ENCODE measurements around the gene ADCY9.
A peak's percentile ranks its signal among the peaks of the same experiment; 100 is the strongest.
"Not testable (repeated sequence)": the region's sequence is repeated elsewhere in the genome, so short reads cannot be mapped to it uniquely, and the experiment has no call there.

The ADCY9 gene

DNA sequence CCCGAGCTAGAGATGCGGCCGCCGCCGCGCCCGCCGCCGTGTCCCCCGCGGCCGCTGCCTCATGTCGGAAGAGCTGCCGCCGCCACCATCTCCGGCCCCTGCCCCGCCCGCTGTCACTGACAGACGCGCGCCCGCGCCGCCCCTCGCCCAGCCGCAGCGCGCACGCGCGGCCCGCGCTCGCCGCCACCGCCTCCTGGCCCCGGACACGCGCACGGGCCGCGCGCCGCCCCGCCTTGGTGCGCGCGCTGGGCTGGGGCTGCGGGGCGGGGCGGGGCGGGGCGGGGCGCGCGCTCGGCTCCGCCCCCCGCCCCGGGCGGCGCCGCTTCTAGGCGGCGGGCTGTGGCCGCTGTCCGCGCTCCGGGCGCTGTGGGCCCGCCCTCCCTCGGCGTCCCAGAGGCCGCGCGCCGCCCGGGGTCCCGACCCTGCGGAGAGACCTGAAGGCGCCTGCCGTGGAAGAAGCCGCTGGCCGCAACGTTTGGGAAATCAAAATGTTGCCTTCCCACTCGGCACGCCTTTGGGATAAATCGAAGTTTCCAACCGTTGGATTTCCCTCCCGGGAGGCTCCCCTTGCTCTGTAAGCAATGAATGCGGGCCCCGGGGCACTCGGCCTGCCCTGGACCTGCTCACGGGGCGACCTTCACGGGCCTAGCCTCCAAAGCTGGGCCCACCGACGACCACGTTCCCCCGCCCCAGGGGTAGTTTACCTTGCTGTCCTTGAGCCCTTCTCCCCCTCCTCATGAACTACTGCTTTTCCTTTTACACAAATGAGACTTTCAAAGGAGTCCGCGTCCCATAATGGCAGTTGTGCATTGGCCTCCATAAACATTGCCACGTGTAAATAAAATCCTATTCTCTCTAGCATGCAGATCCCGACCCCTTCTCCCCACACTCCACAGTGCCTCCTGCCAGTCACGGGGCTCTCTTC lies at the start of gene ADCY9:
ADCY9 (minus strand) TSS at position 118 of the 925 bp plus-strand sequence. CDS start 1,000 bp downstream, outside the sequence.
- peak within 1 kb of the TSS; percentile 60 for H3K4me3 ChIP-seq (ENCODE audit: low read depth, low read length)
- TF ChIP-seq, protein P1, sequence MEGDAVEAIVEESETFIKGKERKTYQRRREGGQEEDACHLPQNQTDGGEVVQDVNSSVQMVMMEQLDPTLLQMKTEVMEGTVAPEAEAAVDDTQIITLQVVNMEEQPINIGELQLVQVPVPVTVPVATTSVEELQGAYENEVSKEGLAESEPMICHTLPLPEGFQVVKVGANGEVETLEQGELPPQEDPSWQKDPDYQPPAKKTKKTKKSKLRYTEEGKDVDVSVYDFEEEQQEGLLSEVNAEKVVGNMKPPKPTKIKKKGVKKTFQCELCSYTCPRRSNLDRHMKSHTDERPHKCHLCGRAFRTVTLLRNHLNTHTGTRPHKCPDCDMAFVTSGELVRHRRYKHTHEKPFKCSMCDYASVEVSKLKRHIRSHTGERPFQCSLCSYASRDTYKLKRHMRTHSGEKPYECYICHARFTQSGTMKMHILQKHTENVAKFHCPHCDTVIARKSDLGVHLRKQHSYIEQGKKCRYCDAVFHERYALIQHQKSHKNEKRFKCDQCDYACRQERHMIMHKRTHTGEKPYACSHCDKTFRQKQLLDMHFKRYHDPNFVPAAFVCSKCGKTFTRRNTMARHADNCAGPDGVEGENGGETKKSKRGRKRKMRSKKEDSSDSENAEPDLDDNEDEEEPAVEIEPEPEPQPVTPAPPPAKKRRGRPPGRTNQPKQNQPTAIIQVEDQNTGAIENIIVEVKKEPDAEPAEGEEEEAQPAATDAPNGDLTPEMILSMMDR (IDR thresholded peaks at IDR 0.05; ENCODE audit: control insufficient read depth, extremely low read depth, insufficient read depth), result no peak
- DNase-seq (ENCODE audit: low read depth), result peak; percentile 25

DNA sequence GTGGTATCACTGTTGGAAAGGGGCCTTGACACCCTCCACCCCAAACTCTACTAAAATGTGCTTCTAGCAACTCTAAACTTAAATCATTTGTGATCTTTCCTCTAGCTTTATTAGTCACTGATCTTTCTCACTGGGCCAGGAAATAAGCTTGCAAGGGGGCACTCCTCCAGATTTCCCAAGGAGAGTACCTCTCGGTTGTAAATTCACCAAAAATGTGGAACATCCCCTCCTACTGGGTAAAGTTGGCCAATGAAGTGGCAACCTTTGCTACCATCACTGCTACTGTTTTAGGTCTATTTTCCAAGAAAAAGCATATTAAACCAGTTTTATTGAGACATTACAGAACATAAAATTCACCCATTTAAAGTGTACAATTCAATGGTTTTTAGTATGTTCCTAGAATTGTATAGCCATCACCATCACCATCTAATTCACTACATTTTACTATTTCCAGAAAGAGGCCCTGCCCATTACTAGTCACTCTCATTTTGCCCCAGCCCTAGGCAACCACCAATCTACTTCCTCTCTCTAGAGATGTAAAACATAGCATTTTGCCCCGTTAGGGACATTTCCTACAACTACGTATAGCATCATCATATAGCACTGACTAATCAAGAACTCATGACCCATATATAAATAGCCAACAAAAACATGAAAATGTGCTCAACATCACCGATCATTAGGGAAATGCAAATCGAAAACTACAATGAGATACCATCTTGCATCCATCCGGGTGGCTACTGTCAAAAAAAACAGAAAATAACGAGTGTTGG lies 44.6 kb upstream of the ADCY9 start:
- DNase-seq (ENCODE audit: low read depth), result no peak
- TF ChIP-seq, protein P1 (IDR thresholded peaks at IDR 0.05; ENCODE audit: control insufficient read depth, extremely low read depth, insufficient read depth), result no peak

DNA sequence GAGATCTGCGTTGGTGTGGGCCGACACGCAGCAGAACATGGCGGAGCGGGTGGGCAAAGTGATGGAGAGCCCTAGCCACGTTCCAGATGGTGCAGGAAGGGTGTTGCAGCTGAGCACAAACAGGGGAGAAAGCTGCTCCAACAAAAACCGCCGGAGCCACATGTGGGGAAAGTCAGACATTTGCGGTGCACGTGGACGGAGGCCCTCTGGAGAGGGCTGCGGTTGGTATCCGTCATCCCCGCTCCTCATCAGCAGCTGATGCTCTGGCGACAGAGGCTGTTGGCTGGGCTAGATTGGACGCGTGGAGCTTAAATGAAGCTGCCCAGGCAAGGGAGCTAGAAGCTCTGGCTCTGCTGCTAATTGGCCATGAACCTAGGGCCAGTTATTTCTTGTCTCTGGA lies 43.5 kb upstream of the ADCY9 start:
- no peak for DNase-seq (ENCODE audit: low read depth)
- TF ChIP-seq, protein P1 (IDR thresholded peaks at IDR 0.05; ENCODE audit: control insufficient read depth, extremely low read depth, insufficient read depth), result no peak
- no peak overlapping the region for H3K4me3 ChIP-seq (ENCODE audit: low read depth, low read length)

More for the DNA sequence above, 44.6 kb upstream of the ADCY9 start:
- no peak overlapping the region for H3K4me3 ChIP-seq (ENCODE audit: low read depth, low read length)

DNA sequence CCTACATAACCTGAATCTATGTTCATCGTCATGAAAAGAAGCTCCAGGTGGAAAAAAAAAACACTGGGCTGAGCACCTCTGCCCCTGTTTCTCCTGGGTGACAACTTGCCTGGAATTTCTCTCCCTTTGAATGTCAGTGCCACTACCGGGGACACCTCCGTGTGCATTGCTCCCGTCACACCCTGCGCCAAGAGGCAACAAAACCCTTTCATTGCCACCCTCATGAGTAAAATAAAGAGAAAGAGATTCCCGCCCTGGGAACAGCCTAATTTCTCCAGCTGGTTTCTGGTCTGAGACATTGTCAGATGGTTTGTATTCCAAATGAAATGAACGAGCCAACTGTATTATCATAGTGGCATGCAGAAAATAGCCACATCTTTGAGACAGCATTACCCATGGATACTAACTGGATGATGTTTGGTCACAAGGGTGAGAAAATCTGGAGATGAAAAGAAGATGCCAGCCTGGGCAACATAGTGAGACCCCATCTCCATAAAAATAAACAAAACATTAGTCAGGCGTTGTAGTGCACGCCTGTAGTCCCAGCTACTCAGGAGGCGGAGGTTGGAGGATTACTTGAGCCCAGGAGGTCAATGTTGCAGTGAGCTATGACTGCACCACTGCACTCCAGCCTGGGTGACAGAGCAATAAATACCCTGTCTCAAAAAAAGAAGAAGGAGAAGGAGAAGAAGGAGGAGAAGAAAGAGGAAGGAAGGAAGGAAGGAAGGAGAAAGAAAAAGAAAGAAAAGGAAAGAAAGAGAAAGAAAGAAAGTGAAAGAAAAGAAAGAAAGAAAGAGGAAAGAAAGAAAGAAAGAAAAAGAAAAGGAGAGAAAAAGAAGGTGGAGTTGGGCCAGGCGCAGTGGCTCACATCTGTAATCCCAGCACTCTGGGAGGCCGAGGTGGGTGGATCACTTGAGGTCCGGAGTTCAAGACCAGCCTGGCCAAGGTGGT lies 42.2 kb upstream of the ADCY9 start:
- TF ChIP-seq, protein P1 (IDR thresholded peaks at IDR 0.05; ENCODE audit: control insufficient read depth, extremely low read depth, insufficient read depth), result no peak
- H3K4me3 ChIP-seq (ENCODE audit: low read depth, low read length), result no peak overlapping the region
- no peak for DNase-seq (ENCODE audit: low read depth)

DNA sequence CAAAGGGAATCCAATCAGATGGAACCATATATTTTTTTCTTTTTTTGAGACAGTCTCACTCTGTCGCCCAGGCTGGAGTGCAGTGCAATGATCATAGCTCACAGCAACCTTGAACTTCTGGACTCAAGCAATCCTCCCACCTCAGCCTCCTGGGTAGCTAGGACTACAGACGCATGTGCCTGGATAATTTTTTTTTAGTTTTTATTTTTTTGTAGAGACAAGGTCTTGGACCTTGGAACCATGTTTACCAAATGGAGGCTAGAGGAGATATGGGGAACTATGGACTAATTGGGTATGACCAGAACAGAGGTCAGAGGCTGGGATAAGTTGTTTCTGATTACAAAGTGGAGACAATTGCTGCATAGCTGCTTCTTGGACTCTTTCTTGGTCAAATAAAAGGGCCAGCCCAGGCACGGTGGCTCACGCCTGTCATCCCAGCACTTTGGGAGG lies 41.2 kb upstream of the ADCY9 start:
- no peak overlapping the region for H3K4me3 ChIP-seq (ENCODE audit: low read depth, low read length)
- no peak for DNase-seq (ENCODE audit: low read depth)
- TF ChIP-seq, protein P1 (IDR thresholded peaks at IDR 0.05; ENCODE audit: control insufficient read depth, extremely low read depth, insufficient read depth), result no peak

DNA sequence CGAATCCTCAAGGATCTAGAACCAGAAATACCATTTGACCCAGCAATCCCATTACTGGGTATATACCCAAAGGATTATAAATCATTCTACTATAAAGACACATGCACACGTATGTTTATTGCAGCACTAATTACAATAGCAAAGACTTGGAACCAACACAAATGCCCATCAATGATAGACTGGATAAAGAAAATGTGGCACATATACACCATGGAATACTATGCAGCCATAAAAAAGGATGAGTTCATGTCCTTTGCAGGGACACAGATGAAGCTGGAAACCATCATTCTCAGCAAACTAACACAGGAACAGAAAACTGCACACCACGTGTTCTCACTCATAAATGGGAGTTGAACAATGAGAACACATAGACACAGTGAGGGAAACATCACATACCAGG lies 40.3 kb upstream of the ADCY9 start:
- H3K4me3 ChIP-seq (ENCODE audit: low read depth, low read length); DNase-seq (ENCODE audit: low read depth): not testable (repeated sequence)

DNA sequence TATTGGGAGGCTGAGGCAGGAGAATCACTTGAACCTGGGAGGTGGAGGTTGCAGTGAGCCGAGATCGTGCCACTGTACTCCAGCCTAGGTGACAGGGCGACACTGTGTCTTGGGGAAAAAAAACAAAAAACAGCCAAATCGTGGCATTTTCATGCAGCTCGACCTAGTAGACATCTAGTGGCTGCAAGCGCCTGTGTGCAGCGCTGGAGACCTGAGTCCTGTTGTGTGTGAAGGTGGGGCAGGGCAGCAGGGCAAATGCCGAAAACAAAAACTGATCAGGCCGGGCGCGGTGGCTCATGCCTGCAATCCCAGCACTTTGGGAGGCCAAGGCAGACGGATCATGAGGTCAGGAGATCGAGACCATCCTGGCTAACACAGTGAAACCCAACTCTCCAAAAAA lies 37.1 kb upstream of the ADCY9 start:
- not testable (repeated sequence) for H3K4me3 ChIP-seq (ENCODE audit: low read depth, low read length); DNase-seq (ENCODE audit: low read depth)
